SK-N-SH treated with all-trans-retinoic acid at 6 μM for 48 hours (cell line): Measurements from ENCODE around the gene GTF2IRD1.

Experiments
- ATAC-seq: fragments of 200-7000 bp; cut with Tn5 transposase; 3 replicates; pipeline ENCODE4 v1.9.1; 2020; ENCODE audit warnings: mild to moderate bottlenecking, moderate library complexity
- ARNTL ChIP-seq: fragments of 450-650 bp; formaldehyde crosslinking; IDR thresholded peaks from 2 replicates; pipeline ENCODE4 v1.5.0; 2020; ENCODE audit warnings: low read depth, mild to moderate bottlenecking, moderate library complexity, borderline replicate concordance
- BACH2 ChIP-seq: fragments of 250-450 bp; sonication (Bioruptor Pico); IDR thresholded peaks from 2 replicates; pipeline ENCODE4 v1.9.0; 2021; ENCODE audit warnings: mild to moderate bottlenecking, borderline replicate concordance
- CSDC2 ChIP-seq: fragments of 250-450 bp; sonication (Bioruptor Pico); IDR thresholded peaks from 2 replicates; pipeline ENCODE4 v1.5.0; 2020; ENCODE audit warnings: mild to moderate bottlenecking, moderate library complexity
- ESRRG ChIP-seq: fragments of 250-450 bp; sonication (Bioruptor Pico); IDR thresholded peaks from 2 replicates; pipeline ENCODE4 v1.6.1; 2021; ENCODE audit warnings: mild to moderate bottlenecking
- GLIS3 ChIP-seq: fragments of 250-450 bp; sonication (Bioruptor Pico); IDR thresholded peaks from 2 replicates; pipeline ENCODE4 v1.5.0; 2020; ENCODE audit warnings: mild to moderate bottlenecking, moderate library complexity
- ISL1 ChIP-seq: fragments of 250-450 bp; sonication (Bioruptor Pico); IDR thresholded peaks from 2 replicates; pipeline ENCODE4 v2.1.2; 2022; ENCODE audit warnings: mild to moderate bottlenecking, moderate library complexity
- OSR1 ChIP-seq: fragments of 250-450 bp; sonication (Bioruptor Pico); IDR thresholded peaks from 2 replicates; pipeline ENCODE4 v1.8.0; 2022; ENCODE audit warnings: moderate library complexity, mild to moderate bottlenecking, inconsistent platforms
- PATZ1 ChIP-seq: fragments of 250-450 bp; sonication (Bioruptor Pico); IDR thresholded peaks from 2 replicates; pipeline ENCODE4 v1.8.0; 2020; ENCODE audit warnings: mild to moderate bottlenecking, moderate library complexity, borderline replicate concordance
- POU6F1 ChIP-seq: fragments of 250-450 bp; sonication (Bioruptor Pico); IDR thresholded peaks from 2 replicates; pipeline ENCODE4 v1.8.0; 2021; ENCODE audit warnings: low read depth, mild to moderate bottlenecking, moderate library complexity, borderline replicate concordance
- PPARA ChIP-seq: fragments of 250-450 bp; sonication (Bioruptor Pico); IDR thresholded peaks from 2 replicates; pipeline ENCODE4 v1.5.0; 2020; ENCODE audit warnings: mild to moderate bottlenecking, borderline replicate concordance
- RARB ChIP-seq: fragments of 250-450 bp; sonication (Bioruptor Pico); IDR thresholded peaks from 2 replicates; pipeline ENCODE4 v1.8.0; 2021; ENCODE audit warnings: mild to moderate bottlenecking, moderate library complexity
- SNAI2 ChIP-seq: fragments of 250-450 bp; sonication (Bioruptor Pico); IDR thresholded peaks from 2 replicates; pipeline ENCODE4 v1.5.0; 2020; ENCODE audit warnings: mild to moderate bottlenecking, moderate library complexity
- TCF4 ChIP-seq: fragments of 250-450 bp; sonication (Bioruptor Pico); IDR thresholded peaks from 2 replicates; pipeline ENCODE4 v1.8.0; 2021; ENCODE audit warnings: mild to moderate bottlenecking, moderate library complexity, borderline replicate concordance
- TOX ChIP-seq: fragments of 250-450 bp; sonication (Bioruptor Pico); IDR thresholded peaks from 2 replicates; pipeline ENCODE4 v1.8.0; 2021; ENCODE audit warnings: mild to moderate bottlenecking, moderate library complexity, borderline replicate concordance
- ZC3H10 ChIP-seq: fragments of 250-450 bp; sonication (Bioruptor Pico); IDR thresholded peaks from 2 replicates; pipeline ENCODE4 v1.5.1; 2021; ENCODE audit warnings: mild to moderate bottlenecking, moderate library complexity
- ZFP3 ChIP-seq: fragments of 250-450 bp; sonication (Bioruptor Pico); IDR thresholded peaks from 2 replicates; pipeline ENCODE4 v1.5.0; 2020; ENCODE audit warnings: mild to moderate bottlenecking, moderate library complexity
- ZFP30 ChIP-seq: fragments of 450-650 bp; formaldehyde crosslinking; IDR thresholded peaks from 2 replicates; pipeline ENCODE4 v1.5.0; 2022; ENCODE audit warnings: mild to moderate bottlenecking, moderate library complexity
- ZNF565 ChIP-seq: fragments of 450-650 bp; formaldehyde crosslinking; conservative IDR thresholded peaks from 2 replicates; pipeline ENCODE4 v1.5.0; 2020; ENCODE audit warnings: low read depth, mild to moderate bottlenecking, moderate library complexity
- ZNF70 ChIP-seq: fragments of 450-650 bp; formaldehyde crosslinking; IDR thresholded peaks from 2 replicates; pipeline ENCODE4 v1.5.0; 2020; ENCODE audit warnings: mild to moderate bottlenecking, moderate library complexity
- ZNF8 ChIP-seq: fragments of 450-650 bp; formaldehyde crosslinking; IDR thresholded peaks from 2 replicates; pipeline ENCODE4 v1.5.0; 2020; ENCODE audit warnings: mild to moderate bottlenecking, moderate library complexity

The GTF2IRD1 gene

DNA sequence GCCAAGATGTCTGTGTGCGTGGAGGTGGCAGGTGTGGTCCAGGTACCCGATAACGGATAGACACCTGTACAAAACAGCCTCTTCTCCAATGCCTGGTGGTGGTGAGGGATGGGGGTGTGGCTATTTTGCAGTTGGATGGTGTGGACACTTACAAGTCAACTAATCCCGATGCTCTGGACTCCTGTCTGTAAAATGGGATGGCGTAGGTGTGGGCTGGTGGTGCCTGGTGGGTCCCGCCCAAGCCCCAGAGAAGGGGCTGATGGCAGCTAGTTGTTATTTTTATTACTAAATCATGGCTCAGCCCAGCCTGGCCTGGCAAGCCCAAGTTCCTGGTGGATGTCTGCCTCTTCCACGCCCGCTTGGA, 22.3 kb downstream of the GTF2IRD1 start (continued):
- TF ChIP-seq PATZ1 (CRISPR knock-in tag) (no peak), PPARA (CRISPR knock-in tag) (no peak), ISL1 (CRISPR knock-in tag) (no peak)
- TF ChIP-seq, all 23 proteins: peak for 0

DNA sequence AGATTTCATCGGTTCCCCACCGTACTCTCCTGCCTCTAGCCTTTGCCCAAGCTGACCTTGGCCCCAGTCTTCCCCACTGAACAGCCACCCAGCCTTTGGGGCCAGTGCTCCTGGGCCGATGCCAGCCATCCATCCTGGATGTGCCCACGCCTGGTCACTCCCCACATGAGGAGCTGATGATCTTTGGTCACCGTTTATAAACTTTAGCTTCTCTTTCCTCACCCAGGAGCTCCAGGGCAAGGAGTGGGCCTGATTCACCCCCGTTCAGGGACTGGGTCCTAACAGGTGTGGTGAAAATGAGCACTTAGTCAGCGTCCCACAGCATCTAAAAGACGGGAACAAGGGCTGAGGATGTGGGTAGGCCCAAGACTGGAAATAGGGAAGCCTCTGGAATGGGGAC, 22.9 kb downstream of the GTF2IRD1 start:
- TF ChIP-seq OSR1 (CRISPR knock-in tag) (no peak), ESRRG (no peak), ZNF70 (CRISPR knock-in tag) (no peak), ZNF565 (CRISPR knock-in tag) (no peak), PATZ1 (CRISPR knock-in tag) (no peak), ZFP3 (no peak), RARB (no peak), ISL1 (CRISPR knock-in tag) (no peak), PPARA (CRISPR knock-in tag) (no peak), ARNTL (CRISPR knock-in tag) (no peak), ZC3H10 (CRISPR knock-in tag) (no peak), SNAI2 (CRISPR knock-in tag) (no peak), BACH2 (CRISPR knock-in tag) (no peak), CSDC2 (CRISPR knock-in tag) (no peak), GLIS3 (CRISPR knock-in tag) (no peak), TOX (CRISPR knock-in tag) (no peak), TCF4 (CRISPR knock-in tag) (no peak), ZNF8 (CRISPR knock-in tag) (no peak), ZFP30 (CRISPR knock-in tag) (no peak)

DNA sequence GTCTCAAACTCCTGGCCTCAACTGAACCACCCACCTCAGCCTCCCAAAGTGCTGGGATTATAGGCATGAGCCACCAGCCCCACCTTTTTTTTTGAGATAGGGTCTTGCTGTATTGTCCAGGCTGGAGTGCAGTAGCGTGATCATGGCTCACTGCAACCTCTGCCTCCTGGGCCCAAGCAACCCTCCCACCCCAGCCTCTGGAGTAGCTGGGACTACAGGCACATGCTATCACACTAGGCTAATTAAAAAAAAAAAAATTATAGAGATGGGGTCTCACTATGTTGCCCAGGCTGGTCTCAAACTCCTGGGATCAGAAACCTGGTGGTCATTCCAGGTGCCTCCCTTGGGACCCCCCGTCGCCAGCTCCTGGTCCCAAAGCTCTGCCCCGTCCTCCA, 25.0 kb downstream of the GTF2IRD1 start:
- no peak for ATAC-seq
- TF ChIP-seq POU6F1 (CRISPR knock-in tag) (no peak), PATZ1 (CRISPR knock-in tag) (no peak), ZNF565 (CRISPR knock-in tag) (no peak), RARB (no peak), ARNTL (CRISPR knock-in tag) (no peak), TCF4 (CRISPR knock-in tag) (no peak), PPARA (CRISPR knock-in tag) (no peak)

More for the DNA sequence above, 22.9 kb downstream of the GTF2IRD1 start:
- ATAC-seq, result no peak

GRCh38 chr7:74479066-74479781, 25.5 kb downstream of the GTF2IRD1 start:
- TF ChIP-seq ZC3H10 (CRISPR knock-in tag) (no peak), PATZ1 (CRISPR knock-in tag) (peak; percentile 48; the same call in 1 of the 2 replicates), ISL1 (CRISPR knock-in tag) (0 out of 2 replicates have a peak, but pooled peaks have one; percentile 16), POU6F1 (CRISPR knock-in tag) (no peak)
- ATAC-seq, result peak; percentile 0; the same call in 1 of the 3 replicates
